ENCODE data around the gene NECTIN3.

- TF ChIP-seq, protein P1, sequence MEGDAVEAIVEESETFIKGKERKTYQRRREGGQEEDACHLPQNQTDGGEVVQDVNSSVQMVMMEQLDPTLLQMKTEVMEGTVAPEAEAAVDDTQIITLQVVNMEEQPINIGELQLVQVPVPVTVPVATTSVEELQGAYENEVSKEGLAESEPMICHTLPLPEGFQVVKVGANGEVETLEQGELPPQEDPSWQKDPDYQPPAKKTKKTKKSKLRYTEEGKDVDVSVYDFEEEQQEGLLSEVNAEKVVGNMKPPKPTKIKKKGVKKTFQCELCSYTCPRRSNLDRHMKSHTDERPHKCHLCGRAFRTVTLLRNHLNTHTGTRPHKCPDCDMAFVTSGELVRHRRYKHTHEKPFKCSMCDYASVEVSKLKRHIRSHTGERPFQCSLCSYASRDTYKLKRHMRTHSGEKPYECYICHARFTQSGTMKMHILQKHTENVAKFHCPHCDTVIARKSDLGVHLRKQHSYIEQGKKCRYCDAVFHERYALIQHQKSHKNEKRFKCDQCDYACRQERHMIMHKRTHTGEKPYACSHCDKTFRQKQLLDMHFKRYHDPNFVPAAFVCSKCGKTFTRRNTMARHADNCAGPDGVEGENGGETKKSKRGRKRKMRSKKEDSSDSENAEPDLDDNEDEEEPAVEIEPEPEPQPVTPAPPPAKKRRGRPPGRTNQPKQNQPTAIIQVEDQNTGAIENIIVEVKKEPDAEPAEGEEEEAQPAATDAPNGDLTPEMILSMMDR (IDR thresholded peaks at IDR 0.05) = no peak
- no peak for TF ChIP-seq POLR2A (IDR thresholded peaks at IDR 0.05)
Observed at GRCh38 chr3:111076732-111077131, 5.1 kb downstream of the NECTIN3 start.

Data from heart left ventricle (tissue), 13 donors.